ENCODE data around the gene DAPP1.

DAPP1 gene

DNA sequence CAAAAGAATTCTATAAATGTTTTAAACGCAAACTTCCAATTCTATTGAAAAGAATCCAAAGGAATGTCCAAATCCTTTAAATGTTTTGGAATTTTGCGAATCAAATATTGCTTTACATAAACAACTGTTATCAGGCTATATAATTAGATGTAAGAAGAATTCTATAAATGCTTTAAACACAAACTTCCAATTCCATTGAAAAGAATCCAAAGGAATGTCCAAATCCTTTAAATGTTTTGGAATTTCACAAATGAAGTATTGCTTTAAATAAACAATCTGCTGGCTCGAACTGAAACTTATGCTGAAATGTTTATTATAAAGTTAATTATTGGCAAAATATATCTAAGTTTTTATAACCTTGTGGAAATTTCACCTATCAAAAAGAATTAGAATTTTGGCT is 16.1 kb downstream of the DAPP1 start:
- no peak for DNase-seq (ENCODE audit: low read depth)
- TF ChIP-seq, protein P1, sequence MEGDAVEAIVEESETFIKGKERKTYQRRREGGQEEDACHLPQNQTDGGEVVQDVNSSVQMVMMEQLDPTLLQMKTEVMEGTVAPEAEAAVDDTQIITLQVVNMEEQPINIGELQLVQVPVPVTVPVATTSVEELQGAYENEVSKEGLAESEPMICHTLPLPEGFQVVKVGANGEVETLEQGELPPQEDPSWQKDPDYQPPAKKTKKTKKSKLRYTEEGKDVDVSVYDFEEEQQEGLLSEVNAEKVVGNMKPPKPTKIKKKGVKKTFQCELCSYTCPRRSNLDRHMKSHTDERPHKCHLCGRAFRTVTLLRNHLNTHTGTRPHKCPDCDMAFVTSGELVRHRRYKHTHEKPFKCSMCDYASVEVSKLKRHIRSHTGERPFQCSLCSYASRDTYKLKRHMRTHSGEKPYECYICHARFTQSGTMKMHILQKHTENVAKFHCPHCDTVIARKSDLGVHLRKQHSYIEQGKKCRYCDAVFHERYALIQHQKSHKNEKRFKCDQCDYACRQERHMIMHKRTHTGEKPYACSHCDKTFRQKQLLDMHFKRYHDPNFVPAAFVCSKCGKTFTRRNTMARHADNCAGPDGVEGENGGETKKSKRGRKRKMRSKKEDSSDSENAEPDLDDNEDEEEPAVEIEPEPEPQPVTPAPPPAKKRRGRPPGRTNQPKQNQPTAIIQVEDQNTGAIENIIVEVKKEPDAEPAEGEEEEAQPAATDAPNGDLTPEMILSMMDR (conservative IDR thresholded peaks at IDR 0.05; ENCODE audit: low read length): no peak
- H3K4me3 ChIP-seq (ENCODE audit: low read length): no peak overlapping the region

DNA sequence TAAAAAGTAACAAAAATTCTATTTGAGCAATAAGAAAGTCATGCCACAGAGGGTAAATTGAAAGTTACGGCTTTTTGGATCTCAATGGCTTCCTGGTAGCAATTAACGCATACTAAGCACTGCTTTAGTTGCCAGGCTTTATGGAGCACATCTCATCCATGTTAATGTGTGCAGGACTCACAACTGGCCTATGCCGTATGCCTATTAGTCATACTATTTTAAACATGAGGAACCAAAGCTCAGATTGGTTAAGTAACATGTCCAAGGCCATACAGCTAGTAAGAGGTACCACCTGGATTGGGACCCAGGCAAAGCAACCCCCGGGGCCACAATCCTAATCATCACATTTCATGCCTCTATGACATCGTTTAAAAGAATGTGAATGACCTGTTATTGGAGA is 17.1 kb downstream of the DAPP1 start:
- H3K4me3 ChIP-seq (ENCODE audit: low read length): no peak overlapping the region
- no peak for DNase-seq (ENCODE audit: low read depth)
- TF ChIP-seq, protein P1 (conservative IDR thresholded peaks at IDR 0.05; ENCODE audit: low read length): no peak

DNA sequence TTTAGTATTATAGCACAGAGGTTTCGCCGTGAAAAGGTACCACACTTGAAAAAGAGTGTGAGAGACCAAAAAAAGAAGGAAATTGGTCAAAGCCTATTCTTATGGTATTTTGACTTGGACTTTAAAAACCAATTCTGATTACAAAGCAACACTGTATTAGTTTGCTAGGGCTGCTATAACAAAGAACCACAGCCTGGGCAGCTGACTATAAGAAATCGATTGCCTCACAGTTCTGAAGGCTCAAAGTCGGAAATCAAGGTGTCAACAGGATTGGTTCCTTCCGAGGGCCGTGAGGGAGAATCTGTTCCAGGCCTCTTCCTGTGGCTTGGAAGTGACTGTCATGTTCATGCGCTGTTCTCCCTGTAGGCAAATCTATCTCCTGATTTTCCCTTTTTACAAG is 17.9 kb downstream of the DAPP1 start:
- TF ChIP-seq, protein P1 (conservative IDR thresholded peaks at IDR 0.05; ENCODE audit: low read length): no peak
- DNase-seq (ENCODE audit: low read depth): no peak
- no peak overlapping the region for H3K4me3 ChIP-seq (ENCODE audit: low read length)

DNA sequence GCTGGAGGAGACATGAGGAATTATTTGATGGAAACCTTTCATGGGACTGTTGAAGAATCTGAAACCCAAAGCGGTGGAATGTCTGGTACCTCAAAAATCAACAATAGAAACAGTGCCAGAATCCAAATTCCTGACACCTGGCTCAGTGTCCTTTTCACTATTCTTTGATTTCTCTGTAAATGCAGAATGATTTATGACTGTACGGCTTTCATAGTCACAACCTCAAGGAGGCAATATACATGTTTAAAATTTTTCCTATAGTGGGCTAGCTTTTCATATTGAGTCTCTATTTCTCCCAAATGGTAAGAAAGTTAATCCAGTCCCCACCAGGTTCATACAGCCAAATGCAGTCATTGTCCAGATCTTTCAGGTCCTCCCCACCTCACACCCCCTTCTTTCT is 19.3 kb downstream of the DAPP1 start:
- TF ChIP-seq, protein P1 (conservative IDR thresholded peaks at IDR 0.05; ENCODE audit: low read length): no peak
- no peak for DNase-seq (ENCODE audit: low read depth)
- no peak overlapping the region for H3K4me3 ChIP-seq (ENCODE audit: low read length)

DNA sequence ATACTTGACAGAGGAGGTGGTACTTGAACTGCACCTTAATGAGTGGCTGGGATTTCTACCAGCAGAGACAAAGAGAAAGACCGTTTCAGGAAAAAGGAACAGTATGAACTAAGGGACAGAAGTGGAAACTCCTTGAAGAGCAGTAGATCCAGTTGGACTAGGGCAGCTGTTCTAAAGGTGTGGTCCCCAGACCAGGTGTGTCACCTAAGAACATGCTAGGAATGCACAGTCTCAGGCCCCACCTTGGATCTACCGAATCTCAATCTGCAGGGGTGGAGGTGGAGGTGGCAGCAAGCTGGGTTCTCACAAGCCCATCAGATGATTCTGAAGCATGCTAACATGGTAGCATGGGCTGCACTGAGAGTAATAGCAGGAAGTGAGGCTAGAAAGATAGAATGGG is 22.3 kb downstream of the DAPP1 start:
- TF ChIP-seq, protein P1 (conservative IDR thresholded peaks at IDR 0.05; ENCODE audit: low read length): no peak
- DNase-seq (ENCODE audit: low read depth): no peak
- no peak overlapping the region for H3K4me3 ChIP-seq (ENCODE audit: low read length)

DNA sequence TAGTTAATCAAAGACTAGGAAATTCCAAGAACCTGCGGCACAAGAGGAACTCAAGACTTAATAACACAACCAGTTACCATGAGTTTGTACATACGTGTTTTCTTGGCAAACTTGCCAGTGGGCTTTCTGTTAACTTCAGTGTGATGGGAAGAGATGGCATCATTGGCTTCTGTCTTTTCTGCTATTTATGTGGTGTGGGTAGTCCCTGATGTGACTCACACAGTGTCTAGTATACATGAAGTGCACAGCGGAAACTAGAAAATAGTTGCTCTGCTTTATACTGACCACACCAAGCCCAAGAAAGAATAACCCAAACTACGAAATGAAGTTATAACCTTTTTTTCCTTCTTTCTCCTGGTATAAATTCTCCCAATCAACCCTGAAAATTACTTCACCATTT is 24.5 kb downstream of the DAPP1 start:
- H3K4me3 ChIP-seq (ENCODE audit: low read length): no peak overlapping the region
- no peak for DNase-seq (ENCODE audit: low read depth)
- TF ChIP-seq, protein P1 (conservative IDR thresholded peaks at IDR 0.05; ENCODE audit: low read length): no peak

DNA sequence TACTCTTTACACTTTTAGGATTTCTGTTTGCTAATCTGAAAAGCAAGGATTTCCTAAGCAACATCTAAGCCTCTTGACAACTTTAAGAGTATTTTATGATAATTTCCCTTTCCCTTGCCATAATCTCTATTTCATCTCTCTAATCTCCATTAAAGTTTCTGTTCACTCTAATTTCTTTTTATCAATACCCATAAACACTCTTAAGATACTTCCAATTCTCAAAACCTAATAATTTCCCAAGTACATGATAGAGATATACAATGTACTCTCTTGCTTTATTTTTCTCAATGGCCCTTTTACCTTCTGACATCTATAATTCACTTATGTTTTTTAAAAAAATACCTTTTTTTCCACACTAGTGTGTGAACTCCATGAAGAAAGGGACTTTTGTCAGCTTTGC is 26.8 kb downstream of the DAPP1 start:
- H3K4me3 ChIP-seq (ENCODE audit: low read length): no peak overlapping the region
- DNase-seq (ENCODE audit: low read depth): no peak
- TF ChIP-seq, protein P1 (conservative IDR thresholded peaks at IDR 0.05; ENCODE audit: low read length): no peak
